HEK293 (cell line): ENCODE data around the gene POFUT2.

ENCODE experiments used
- BCL11A ChIP-seq: fragments of 450-650 bp; formaldehyde crosslinking; IDR thresholded peaks from 2 replicates; pipeline ENCODE4 v1.5.1; 2016; ENCODE audit warnings: low read depth, missing biosample characterization, missing genetic modification characterization
- GLIS1 ChIP-seq: fragments of 450-650 bp; formaldehyde crosslinking; IDR thresholded peaks from 2 replicates; pipeline ENCODE4 v1.5.1; 2016; ENCODE audit warnings: missing biosample characterization, missing genetic modification characterization
- IKZF3 ChIP-seq: fragments of 450-650 bp; IDR thresholded peaks from 2 replicates; pipeline ENCODE4 v1.5.0; 2018; ENCODE audit warnings: missing biosample characterization, mild to moderate bottlenecking, missing genetic modification characterization, moderate library complexity
- MYNN ChIP-seq: fragments of 450-650 bp; formaldehyde crosslinking; IDR thresholded peaks from 2 replicates; pipeline ENCODE4 v1.5.1; 2016; ENCODE audit warnings: missing biosample characterization, missing genetic modification characterization, borderline replicate concordance
- PRDM1 ChIP-seq: fragments of 450-650 bp; formaldehyde crosslinking; IDR thresholded peaks from 2 replicates; pipeline ENCODE4; 2016; ENCODE audit warnings: missing biosample characterization, missing genetic modification characterization
- REST ChIP-seq: fragments of 450-650 bp; formaldehyde crosslinking; IDR thresholded peaks from 2 replicates; pipeline ENCODE4 v1.5.1; 2016; ENCODE audit warnings: missing biosample characterization, missing genetic modification characterization
- ZBTB8A ChIP-seq: fragments of 450-650 bp; formaldehyde crosslinking; IDR thresholded peaks from 2 replicates; pipeline ENCODE4 v1.5.1; 2016; ENCODE audit warnings: missing biosample characterization, missing genetic modification characterization
- ZFP37 ChIP-seq: fragments of 450-650 bp; formaldehyde crosslinking; IDR thresholded peaks from 2 replicates; pipeline ENCODE4 v1.5.1; 2016; ENCODE audit warnings: missing biosample characterization, missing genetic modification characterization
- ZNF645 ChIP-seq: fragments of 450-650 bp; formaldehyde crosslinking; IDR thresholded peaks from 2 replicates; pipeline ENCODE4; 2016; ENCODE audit warnings: missing biosample characterization, missing genetic modification characterization
- ZNF692 ChIP-seq: fragments of 450-650 bp; formaldehyde crosslinking; IDR thresholded peaks from 2 replicates; pipeline ENCODE4 v1.5.1; 2016; ENCODE audit warnings: missing biosample characterization, missing genetic modification characterization
- ZSCAN23 ChIP-seq: fragments of 450-650 bp; formaldehyde crosslinking; IDR thresholded peaks from 2 replicates; pipeline ENCODE4 v1.5.1; 2016; ENCODE audit warnings: missing biosample characterization, missing genetic modification characterization

- TF ChIP-seq GLIS1 (tag by site-specific recombination) (no peak), BCL11A (tag by site-specific recombination) (no peak), IKZF3 (tag by site-specific recombination) (no peak), PRDM1 (tag by site-specific recombination) (no peak), MYNN (tag by site-specific recombination) (no peak), ZFP37 (tag by site-specific recombination) (no peak), ZNF645 (tag by site-specific recombination) (no peak), ZSCAN23 (tag by site-specific recombination) (no peak), ZNF692 (tag by site-specific recombination) (no peak), REST (no peak), ZBTB8A (no peak)
Measured at GRCh38 chr21:45262041-45262581, 25.6 kb downstream of the POFUT2 start.
